GM19372 (cell line): ENCODE measurements around the gene NCLN.
A peak's percentile ranks its signal among the peaks of the same experiment; 100 is the strongest.
"Not testable (repeated sequence)": the region's sequence is repeated elsewhere in the genome, so short reads cannot be mapped to it uniquely, and the experiment has no call there.

Experiments
- ATAC-seq: cut with Tn5 transposase; IDR thresholded peaks from one replicate; pipeline ENCODE4 v1.9.1; 2021; ENCODE audit warnings: mild to moderate bottlenecking, low read depth, moderate library complexity; ENCODE audit not compliant: unreplicated experiment

The NCLN gene

GRCh38 chr19:3178973-3179738, 6.6 kb upstream of the NCLN start:
- no peak for ATAC-seq

- ATAC-seq, result no peak
Observed at GRCh38 chr19:3179739-3180293, 5.9 kb upstream of the NCLN start.

GRCh38 chr19:3183721-3184641, 1.7 kb upstream of the NCLN start:
- ATAC-seq, result no peak

GRCh38 chr19:3184847-3185460, 776 bp upstream of the NCLN start:
- peak; percentile 19 for ATAC-seq

GRCh38 chr19:3186160-3186688, 494 bp downstream of the NCLN start:
- peak; percentile 25 for ATAC-seq

GRCh38 chr19:3186891-3187661, 1.3 kb downstream of the NCLN start:
- no peak for ATAC-seq

- ATAC-seq, result no peak
Observed at GRCh38 chr19:3187662-3188511, 2.2 kb downstream of the NCLN start.

GRCh38 chr19:3188627-3189596, 3.2 kb downstream of the NCLN start:
- ATAC-seq, result no peak

GRCh38 chr19:3189702-3190469, 4.2 kb downstream of the NCLN start:
- ATAC-seq, result no peak

- ATAC-seq, result no peak
Observed at GRCh38 chr19:3190470-3190770, 4.7 kb downstream of the NCLN start.

- no peak for ATAC-seq
Observed at GRCh38 chr19:3190921-3191805, 5.4 kb downstream of the NCLN start.

GRCh38 chr19:3191806-3192104, 6.0 kb downstream of the NCLN start:
- not testable (repeated sequence) for ATAC-seq

- no peak for ATAC-seq
Observed at GRCh38 chr19:3192228-3192635, 6.5 kb downstream of the NCLN start.

- ATAC-seq, result no peak
Observed at GRCh38 chr19:3192684-3193083, 7.0 kb downstream of the NCLN start.

GRCh38 chr19:3193256-3194105, 7.8 kb downstream of the NCLN start:
- ATAC-seq, result no peak
